GM06990 (cell line): ENCODE data around the gene GRIA4.

Experiments used
- DNase-seq: peaks from one replicate; pipeline ENCODE4 v3.0.0-alpha.2; 2011; ENCODE audit not compliant: insufficient read length; ENCODE audit errors: extremely low read depth
- H3K27me3 ChIP-seq: replicated peaks from 2 replicates; pipeline ENCODE4 v1.6.0; 2011; ENCODE audit warnings: low read length; ENCODE audit not compliant: control insufficient read depth, insufficient read depth
- H3K36me3 ChIP-seq: 2 replicates; pipeline ENCODE4 v1.5.1; 2011; ENCODE audit warnings: low read length; ENCODE audit not compliant: control insufficient read depth, insufficient read depth
- H3K4me3 ChIP-seq: replicated peaks from 2 replicates; pipeline ENCODE4 v1.5.1; 2011; ENCODE audit warnings: low read depth, mild to moderate bottlenecking, control low read depth, low read length
- TF ChIP-seq, protein P1 (sequence below): IDR thresholded peaks from 2 replicates; pipeline ENCODE4 v1.5.1; 2011; ENCODE audit warnings: low read length, control low read depth, mild to moderate bottlenecking, inconsistent platforms; ENCODE audit not compliant: insufficient read depth, poor library complexity, severe bottlenecking

GRIA4 gene

DNA sequence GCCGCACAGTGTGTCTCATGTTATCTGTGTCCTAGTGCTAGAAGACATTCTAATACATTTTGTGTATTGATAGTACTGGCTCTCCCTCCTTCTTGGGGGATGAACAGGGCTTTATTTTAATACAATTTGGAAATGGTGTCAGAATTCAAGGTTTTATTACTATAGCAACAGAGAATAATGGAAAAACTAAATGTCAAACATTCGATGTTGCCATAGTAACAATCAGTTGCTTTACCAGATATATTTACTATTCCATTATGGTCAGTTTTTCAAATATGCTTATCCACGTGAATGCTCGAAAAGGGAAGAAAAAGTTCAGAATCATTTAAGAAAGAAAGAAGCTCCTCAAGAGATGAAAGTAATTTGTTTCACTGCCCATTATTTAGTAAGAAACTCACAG is 420.7 kb downstream of the GRIA4 start:
- Histone ChIP-seq H3K36me3 (no peaks in the 10 kb centered on the region), H3K4me3 (no peak overlapping the region), H3K27me3 (no peaks in the 10 kb centered on the region)
- DNase-seq: no peak
- TF ChIP-seq, protein P1, sequence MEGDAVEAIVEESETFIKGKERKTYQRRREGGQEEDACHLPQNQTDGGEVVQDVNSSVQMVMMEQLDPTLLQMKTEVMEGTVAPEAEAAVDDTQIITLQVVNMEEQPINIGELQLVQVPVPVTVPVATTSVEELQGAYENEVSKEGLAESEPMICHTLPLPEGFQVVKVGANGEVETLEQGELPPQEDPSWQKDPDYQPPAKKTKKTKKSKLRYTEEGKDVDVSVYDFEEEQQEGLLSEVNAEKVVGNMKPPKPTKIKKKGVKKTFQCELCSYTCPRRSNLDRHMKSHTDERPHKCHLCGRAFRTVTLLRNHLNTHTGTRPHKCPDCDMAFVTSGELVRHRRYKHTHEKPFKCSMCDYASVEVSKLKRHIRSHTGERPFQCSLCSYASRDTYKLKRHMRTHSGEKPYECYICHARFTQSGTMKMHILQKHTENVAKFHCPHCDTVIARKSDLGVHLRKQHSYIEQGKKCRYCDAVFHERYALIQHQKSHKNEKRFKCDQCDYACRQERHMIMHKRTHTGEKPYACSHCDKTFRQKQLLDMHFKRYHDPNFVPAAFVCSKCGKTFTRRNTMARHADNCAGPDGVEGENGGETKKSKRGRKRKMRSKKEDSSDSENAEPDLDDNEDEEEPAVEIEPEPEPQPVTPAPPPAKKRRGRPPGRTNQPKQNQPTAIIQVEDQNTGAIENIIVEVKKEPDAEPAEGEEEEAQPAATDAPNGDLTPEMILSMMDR: no peak

DNA sequence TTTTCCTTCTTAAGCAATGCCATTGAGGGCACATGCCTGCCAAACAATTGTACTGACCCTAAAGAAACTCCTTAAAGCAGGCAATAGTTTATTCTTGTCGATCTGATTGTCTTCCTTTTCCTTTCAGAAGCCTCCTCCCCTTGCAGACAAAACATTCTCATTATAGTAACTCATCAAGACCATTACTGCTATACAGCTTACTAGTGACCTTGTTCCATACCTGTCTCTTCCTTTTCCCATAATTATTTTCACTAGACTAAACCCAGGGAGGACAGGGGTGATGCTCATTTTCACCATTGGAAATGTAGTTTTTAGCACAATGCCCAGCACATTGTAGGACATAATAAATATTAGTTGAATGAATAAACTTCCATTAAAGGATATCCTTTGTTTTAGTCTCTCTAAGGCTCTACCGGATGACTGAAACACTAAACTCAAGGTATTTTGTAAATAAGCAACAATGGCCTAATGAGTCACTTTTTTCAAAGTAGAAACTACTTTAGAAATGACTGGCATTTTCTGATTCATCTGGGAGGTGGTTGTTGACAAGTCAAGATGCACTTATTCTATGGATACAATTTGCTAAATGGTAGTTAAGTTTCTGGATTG is 421.4 kb downstream of the GRIA4 start:
- TF ChIP-seq, protein P1: no peak
- H3K27me3 ChIP-seq: no peaks in the 10 kb centered on the region
- H3K4me3 ChIP-seq: no peak overlapping the region
- no peaks in the 10 kb centered on the region for H3K36me3 ChIP-seq
- no peak for DNase-seq
